GM21529 (cell line): Measurements from ENCODE around the gene CKAP2L.

ENCODE experiments used
- ATAC-seq: cut with Tn5 transposase; IDR thresholded peaks from one replicate; pipeline ENCODE4 v1.9.1; 2021; ENCODE audit not compliant: unreplicated experiment

CKAP2L gene

DNA sequence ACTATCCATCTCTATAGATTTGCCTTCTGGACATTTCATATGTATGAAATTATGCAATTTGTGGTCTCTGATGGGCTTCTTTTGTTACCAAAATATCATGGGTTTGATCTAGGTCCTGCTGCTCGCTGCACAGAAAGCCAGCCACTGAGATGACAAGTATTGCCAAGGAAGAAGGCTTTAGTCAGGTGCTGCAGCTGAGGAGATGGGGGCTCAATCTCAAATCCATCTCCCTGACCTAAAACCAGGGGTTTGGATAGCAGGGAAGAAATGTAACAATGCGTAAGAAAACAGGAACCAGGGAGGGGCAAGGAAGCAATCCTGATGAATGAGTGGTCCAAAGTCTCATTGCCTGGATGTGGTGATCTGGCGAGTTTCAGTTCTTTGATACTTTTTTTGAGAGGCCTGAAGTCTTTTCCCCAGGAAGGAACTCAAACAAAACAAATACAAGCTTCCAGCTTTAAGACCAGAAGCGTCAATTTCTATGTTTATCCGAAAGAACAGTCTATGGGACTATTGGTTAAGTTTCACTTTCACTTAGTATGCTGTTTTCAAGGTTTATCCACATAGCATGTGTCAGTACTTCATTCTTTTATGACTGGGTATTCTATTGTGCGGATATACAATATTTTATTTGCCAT lies 3.4 kb upstream of the CKAP2L start:
- no peak for ATAC-seq

DNA sequence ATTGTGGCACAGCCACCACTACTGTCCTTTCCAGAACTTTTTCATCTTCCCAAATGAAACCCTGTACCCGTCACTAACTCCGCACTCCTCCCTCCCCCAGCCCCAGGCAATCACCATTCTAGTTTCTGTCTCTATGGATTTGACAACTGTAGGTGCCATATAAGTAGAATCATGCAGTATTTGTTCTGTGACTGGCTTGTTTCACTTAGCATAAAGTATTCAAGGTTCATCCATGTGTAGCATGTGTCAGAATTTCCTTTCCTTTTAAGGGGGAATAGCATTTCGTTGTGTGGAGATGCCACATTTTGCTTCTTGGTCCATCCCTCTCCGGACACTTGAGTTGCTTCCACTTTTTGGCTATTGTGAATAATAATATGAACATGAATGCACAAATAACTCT lies 842 bp upstream of the CKAP2L start:
- ATAC-seq, result no peak

DNA sequence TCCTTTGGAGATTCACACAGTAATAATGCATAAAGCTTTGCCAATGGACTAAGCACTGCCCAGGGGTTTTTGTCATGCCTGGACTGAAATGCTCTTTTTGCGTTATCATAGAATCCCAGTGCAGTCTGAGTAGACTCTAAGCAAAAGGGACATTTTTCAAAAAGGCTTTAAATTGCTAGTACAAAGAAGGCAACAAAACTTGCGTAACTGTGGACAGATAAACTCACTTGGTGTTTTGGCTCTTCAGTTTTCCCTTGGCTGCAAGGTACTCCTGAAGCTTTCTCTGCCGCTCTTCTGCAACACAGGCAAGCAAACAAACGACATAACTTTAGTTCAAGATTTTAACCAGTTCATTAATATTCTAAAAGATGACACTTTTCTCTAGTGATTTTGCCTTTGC lies 2.1 kb downstream of the CKAP2L start:
- ATAC-seq, result no peak

DNA sequence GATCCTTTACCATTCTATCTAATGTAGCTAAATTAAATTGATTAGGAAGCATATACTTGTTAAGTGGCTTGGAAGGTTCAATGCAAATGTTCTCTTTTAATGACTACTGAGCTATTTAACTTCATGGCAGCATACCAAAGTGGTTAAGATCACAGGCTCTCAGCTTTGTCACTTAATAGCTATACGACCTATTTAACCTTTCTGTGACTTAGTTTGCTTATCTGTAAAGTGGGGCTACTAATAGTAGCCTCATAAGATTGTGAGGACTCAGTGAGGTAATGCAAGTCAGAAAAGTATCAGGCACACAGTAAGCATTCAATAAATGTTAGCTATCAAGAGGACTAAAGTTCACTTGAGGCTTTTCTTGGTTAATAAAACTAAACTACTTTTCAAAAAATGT lies 4.3 kb downstream of the CKAP2L start:
- no peak for ATAC-seq

DNA sequence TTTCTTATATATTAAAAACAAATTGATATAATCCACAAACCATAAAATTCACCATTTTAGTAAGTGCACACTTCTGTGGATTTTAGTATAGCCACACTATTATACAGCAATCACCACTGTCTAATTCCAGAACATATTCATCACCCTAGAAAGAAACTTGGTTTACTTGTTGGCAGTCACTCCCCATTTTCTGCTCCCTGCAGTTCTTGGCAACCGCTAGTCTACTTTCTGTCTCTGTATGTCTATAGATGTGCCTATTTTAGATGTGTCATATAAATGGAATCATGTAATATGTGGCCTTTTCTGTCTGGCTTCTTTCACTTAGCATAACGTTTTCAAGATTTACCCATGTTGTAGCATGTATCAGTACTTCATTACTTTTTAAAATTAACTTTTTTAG lies 5.7 kb downstream of the CKAP2L start:
- no peak for ATAC-seq

DNA sequence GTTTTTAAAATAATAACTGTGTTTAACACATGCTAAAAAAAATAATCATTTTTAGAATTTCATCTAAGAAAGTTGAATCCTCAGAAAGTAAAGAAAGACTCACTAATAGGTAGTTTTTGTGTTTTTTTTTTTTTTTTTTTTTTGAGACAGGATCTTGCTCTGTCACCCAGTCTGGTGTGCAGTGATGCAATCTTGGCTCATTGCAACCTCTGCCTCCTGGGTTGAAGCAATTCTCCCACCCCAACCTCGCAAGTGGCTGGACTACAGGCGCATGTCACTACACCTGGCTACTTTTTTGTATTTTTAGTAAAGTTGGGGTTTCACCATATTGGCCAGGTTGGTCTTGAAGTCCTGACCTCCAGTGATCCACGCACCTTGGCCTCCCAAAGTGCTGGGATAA lies 7.1 kb downstream of the CKAP2L start:
- ATAC-seq, result no peak

DNA sequence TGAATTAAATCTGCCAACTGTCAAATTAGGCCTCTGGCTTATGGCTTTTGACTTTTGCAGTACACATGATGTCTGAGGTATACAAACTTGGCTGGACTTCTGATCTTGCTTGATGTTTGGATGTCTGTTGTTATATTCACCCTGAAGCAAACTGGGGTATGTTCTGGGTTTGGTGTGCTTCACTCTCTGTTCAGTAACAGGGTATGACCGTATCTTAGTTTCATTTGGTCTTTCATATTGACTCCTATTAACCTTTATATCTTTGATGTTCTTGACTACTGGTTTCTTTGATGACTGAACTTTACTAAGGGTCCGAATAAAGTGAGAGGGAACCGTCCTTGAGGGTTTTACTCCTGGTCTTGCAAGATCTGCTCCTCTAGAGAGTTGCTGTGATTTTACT lies 8.2 kb downstream of the CKAP2L start:
- ATAC-seq, result no peak

DNA sequence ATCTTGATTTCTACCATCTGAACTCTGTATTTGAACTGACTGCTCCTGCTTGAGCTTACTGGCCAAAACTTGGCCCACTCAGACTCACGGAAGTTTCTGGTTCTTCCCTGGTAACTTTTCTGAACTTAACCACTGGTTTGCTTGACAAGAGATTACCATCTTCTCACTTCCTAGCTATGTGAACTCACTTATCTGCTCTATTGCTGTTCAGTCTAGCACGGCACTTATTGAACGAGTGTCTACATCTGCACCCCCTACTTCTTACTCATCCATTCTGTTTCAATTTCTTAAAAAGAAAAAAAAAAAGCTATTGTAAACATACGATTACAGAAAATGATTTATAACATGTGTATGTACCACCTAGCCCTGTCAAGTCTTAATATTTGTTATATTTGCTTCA lies 9.0 kb downstream of the CKAP2L start:
- no peak for ATAC-seq

DNA sequence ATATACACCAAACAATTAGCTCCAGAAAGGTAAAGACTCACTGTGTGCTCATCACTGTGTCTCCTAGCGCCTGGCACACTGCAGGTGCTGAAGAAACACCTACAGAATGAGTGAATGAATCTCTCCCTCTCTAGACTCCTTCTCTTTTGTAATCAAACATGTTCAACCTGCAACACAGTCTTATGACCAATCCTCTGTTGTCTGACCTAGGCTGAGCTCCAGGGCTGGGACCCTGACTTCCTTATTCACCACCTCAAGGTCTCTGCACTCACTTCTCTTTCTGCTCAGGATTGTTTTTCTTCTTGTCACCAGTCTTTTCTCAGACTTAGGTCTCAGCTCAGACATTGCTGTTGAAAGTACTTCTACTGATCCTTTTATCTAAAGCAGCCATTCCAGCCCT lies 9.8 kb downstream of the CKAP2L start:
- no peak for ATAC-seq

DNA sequence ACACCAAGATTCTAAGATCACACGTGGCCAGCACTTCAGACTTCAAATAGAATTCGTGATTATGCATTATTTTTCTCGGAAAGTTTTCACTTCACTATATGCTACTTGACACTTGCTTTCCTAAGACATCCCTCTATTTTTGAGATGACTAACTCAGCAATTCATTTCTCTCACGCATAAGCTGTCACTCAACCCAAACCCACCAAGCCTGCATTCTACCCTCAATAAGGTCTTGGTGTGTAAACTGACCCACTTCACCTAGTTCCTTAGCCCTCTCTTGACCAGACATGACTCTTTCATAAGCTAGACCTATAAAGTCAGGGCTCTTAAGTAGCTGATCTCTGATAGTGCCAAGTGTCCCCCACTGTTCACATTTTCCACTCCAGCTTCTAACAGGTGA lies 11.7 kb downstream of the CKAP2L start:
- ATAC-seq, result no peak

DNA sequence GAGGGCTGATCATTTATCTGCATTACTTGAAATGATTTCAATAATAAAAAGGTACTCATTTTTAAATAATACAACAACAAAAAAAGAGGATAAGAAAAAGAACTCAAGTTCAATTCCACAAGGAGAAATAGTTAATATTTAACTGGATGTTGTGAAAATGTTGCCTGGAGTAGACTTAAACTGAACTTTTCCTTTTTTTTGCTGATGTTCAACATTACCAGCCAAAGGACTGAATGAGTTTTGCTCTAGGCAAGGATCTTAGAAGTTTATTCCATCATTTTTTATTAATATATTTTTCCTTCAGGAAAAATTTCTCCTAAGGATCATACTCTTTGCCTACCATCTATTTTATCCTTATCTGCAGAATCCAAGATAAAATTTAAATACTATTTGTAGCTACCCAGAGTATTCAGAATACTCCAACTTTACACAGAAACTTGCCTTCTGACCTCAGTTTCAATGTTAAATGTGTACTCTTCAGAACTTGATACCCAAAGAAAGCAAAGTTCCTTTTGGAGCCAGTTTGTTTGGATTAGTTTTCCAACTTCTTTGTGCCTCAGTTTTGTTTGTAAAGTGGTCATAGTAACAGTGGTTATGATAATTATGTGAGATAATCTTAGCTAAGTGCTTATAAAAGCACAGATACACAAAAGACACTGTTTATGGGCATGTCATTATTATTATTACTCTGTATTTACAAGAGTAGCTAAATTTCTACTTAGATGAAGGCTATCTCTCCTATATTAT lies 12.8 kb downstream of the CKAP2L start:
- no peak for ATAC-seq

DNA sequence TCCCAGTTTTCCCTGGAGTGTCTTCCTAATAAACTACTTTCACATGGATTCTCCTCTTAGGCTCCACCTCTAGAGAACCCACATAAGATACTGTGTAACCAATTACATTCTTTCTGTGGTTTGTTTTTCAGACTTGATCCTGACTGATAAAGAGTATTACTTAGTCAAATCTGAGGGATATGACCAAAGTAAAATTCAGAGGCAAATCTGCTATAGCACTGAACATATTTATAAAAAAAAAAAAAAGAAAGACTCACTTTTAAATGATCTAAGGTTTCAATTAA lies 13.9 kb downstream of the CKAP2L start:
- no peak for ATAC-seq

DNA sequence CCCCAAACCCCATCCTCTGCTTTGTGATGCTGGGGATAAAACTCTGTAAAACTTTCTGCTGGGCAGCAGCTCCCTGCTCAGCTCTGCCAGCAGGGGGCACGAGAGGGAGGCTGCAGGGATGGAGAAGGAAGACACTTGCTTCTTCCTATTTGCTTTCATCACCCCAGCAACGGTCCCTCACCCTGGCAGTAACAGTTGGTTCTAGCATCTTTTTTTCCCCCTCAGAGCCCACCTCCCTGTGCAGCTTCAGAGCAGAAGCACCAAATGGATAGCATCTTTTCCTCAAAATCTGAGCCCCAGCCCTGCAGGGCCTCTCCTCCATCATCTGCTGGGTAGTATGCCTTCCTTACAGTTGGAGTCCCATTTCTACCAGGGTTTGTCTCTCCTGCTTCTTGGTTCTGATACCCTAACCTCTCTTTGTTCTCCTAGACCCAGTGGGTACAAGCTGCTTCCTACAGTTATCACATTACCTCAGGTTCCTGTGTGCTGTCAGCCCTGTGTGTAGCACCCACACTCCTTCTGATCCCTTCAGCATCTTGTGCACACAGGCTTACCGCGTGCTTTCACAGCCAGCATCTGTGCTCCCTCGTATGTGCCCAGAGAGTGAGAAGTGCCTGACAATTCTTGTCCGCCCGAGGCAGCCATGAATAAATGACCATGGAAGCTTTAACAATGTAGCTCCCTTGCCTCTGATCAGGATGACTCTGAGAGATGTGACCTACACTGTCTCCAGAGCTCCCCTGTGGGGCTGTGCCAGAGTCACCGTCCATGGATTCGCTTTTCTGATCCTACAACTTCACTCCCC lies 14.5 kb downstream of the CKAP2L start:
- ATAC-seq, result peak; percentile 81

DNA sequence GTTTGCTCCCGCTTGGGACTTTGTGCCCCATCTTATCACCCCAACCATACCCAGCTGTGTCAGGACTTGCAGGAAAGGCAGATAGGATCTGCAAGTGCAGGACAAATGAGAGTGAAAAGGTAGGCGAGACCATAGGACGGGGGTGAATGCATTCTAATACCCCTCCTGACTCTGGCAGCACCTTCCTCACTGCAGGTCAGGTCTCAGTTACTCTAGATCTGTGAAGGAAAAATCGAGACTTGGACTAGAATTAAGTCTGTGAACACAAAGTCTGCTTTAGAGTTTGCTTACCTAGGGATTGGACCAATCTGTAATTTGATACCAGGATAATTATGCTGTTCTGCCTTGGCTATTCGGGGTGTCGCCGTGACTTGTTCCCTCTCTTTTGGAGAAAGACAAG lies 23.9 kb downstream of the CKAP2L start:
- no peak for ATAC-seq

DNA sequence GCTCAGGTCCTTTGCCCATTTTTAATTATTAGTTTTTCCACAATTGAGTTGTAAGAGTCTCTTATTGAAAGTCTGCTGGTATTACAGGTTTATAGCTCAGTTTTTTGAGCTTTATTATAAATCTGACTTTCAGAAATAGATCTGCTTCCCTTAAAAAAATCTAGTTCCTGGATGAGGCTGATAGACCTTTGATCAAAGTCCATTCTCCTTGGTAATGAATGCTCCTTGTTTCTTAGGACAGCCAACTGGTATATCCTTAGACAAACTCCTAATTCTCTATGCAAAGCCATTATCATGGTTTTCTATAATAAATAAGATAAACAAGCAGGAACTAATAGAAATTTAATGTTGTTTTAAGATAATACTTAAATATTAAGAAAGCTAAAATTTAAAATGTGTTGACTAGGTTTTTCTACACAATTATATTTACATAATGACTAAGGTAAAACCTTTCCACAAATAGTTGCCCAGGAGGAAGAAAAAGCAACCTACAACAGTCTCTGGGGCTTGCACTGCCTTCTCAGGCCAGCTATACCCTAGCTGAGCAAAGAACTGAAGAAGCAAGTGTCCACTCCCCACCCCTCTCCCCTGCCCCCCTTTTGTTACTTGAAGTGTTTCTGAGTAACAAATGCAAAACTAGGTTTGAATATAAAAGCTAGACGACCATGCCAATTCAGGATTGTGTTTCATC lies 26.7 kb downstream of the CKAP2L start:
- ATAC-seq, result no peak

DNA sequence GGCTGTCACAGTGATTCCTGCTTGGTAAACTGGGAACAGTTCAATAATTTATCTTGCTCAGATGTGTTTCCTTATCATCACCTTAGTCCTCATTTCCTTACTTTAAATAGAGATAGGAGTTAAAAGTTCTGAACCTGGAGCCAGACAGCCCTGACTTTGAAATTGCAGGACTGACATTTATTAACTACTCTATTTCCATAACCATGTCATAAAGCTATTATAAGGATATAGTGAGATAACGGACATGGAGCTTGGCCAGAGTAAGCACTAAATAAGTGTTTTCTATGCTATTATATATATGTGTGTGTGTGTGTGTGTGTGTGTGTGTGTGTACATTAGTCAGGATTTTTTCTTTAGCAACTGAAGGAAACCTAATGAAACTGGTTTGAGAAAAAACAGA lies 30.5 kb downstream of the CKAP2L start:
- ATAC-seq, result no peak

DNA sequence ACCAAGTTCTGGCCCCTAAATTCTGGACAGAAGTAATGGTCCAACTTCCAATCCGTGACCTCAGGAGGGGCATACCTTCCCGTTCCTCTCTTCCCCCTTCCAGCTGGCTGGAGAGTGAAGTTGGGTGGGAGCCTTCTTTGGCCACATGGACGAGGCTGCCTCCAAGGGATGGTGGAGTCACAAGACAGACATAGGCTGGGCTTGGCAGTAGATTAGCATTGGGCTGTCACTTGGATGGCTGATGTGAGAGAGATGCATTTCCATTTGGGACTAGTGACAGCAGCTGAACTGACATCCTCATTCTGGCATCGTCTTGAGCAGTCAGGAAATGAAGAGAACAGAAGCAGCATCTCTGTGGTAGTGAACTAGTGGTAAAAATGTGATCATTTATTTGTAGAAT lies 31.0 kb downstream of the CKAP2L start:
- no peak for ATAC-seq

DNA sequence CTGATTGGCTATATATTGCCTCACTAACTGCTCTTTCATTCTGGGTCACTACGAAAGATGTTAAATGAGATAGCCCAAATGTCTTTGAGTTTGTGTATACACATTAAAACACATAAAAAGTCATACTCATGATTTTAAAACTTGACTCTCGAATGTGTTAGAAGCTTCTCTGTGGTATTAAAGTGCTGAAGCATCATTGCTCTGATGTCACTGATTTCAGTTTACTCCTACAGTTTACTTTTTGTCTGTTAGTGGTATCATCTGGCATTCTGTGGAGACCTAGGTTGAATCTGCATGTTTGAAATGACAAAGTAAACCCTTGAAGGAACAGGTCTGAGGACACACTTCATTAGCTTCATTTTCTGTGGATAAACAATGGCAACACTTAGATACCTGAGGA lies 32.9 kb downstream of the CKAP2L start:
- ATAC-seq, result no peak

DNA sequence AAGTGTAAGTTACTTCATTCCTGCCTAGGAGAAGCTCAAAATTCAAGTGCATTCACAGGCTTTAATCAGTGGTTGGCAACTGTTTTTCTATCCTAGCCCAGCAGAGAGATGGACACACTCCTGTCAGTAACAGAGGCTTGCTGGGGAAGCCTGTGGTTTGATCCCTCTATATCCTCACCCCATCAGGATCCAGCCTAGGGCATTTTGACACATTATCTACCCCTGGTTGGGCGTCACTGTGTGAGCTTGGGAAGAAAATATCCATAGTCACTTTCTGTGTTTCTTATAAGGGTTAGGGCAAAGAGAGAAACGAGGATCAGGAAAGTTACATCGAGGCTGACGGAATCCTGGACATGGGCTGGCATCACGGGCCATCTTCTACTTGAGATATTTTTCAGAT lies 33.6 kb downstream of the CKAP2L start:
- no peak for ATAC-seq

DNA sequence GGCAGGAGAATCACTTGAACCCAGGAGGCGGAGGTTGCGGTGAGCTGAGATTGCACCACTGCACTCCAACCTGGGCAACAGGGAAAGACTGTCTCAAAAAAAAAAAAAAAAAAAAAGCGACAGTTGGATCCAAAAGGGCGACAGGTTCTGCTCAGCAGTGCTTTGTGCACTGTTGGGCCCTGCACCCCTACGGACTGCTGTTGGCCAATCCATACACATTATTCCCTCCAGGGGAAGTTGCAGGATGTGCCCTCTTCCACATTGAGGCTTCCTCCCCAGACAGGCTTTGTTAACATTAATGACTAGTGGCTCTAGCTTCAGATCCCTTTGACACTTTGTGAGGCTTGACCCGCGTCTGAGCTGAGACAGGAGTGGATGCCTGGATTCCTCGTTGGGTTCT lies 34.2 kb downstream of the CKAP2L start:
- ATAC-seq, result no peak

DNA sequence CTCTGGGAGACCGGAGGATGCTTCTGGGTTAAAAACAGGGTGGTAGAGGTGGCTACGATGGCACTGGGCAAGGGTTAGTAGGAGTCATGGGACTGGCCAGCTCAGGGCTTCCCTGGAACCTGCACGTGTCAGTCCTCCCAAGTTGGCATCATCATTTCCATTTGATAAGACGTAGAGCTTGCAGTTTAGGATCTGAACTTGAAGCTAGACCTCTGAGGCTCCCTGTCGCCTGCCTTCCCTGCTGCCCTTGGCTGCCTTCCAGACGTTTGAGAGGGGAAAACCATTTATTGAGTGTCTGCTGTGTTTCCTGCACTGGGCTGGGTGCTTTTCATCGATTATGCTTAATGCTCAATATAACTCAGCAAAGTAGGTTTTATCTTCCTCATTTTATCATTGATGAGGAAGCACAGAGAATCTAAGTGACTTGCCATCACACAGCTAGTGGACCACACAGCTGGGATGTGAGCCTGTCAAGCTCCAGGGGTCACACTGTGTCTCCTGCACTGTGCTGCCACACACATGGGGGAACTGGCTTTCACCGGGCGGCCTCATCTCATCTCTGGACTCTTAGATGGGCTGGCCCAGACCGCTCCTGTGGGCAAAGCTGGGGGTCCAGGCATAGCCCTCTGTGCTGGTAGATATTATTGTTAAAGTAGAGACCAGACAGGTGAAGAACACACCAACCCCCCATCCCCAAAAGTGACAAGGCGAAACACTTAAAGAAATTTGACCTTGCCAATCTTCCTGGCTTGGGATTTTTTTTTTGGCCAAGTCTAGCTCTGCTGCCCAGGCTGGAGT lies 35.8 kb downstream of the CKAP2L start:
- no peak for ATAC-seq
